ENCODE results near the gene LDLR. TPM values are rescaled to one million over a fixed set of nuclear protein-coding genes. Genes with fewer than 3 reads are reported as not detected.

LDLR gene
- polyA plus RNA-seq, 2 of the 4 experiments (the other 2 are of a cell fraction) = 29.2 to 55.8 TPM

DNA sequence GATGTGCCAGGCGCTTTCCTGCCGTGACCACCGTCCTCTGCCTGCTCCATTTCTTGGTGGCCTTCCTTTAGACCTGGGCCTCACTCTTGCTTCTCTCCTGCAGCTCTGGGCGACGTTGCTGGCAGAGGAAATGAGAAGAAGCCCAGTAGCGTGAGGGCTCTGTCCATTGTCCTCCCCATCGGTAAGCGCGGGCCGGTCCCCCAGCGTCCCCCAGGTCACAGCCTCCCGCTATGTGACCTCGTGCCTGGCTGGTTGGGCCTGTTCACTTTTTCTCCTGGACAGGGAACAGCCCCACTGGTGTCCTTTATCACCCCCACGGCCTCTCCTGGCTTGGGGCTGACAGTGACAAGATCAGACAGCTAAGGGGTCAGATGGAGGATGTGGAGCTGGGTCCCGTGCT is 38.6 kb downstream of the LDLR start:
- H3K9me3 ChIP-seq = no peaks in the 10 kb centered on the region
- no peak overlapping the region for H3K4me3 ChIP-seq
- TF ChIP-seq KDM1A (IDR thresholded peaks at IDR 0.05; ENCODE audit: low read depth) (no peak), HOXB5 (CRISPR knock-in tag; IDR thresholded peaks at IDR 0.05) (no peak), RAD21 (conservative IDR thresholded peaks at IDR 0.05 in 1 of 2, IDR thresholded peaks at IDR 0.05 in 1 of 2) (no peak), HOXB13 (CRISPR knock-in tag; IDR thresholded peaks at IDR 0.05; ENCODE audit: low read depth) (no peak), MAZ (IDR thresholded peaks at IDR 0.05; ENCODE audit: borderline replicate concordance, low read depth, low read length) (no peak), GATA3 (IDR thresholded peaks at IDR 0.05; ENCODE audit: borderline replicate concordance) (no peak), SREBF2 (IDR thresholded peaks at IDR 0.05) (no peak), FOSL2 (IDR thresholded peaks at IDR 0.05) (no peak), FOSL2 (CRISPR knock-in tag; IDR thresholded peaks at IDR 0.05) (no peak), JUNB (IDR thresholded peaks at IDR 0.05) (no peak), CHD4 (IDR thresholded peaks at IDR 0.05; ENCODE audit: borderline replicate concordance) (no peak), ZC3H11A (IDR thresholded peaks at IDR 0.05) (no peak)
- TF ChIP-seq, protein P1, sequence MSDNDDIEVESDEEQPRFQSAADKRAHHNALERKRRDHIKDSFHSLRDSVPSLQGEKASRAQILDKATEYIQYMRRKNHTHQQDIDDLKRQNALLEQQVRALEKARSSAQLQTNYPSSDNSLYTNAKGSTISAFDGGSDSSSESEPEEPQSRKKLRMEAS (IDR thresholded peaks at IDR 0.05) = no peak
- TF ChIP-seq, protein P2, sequence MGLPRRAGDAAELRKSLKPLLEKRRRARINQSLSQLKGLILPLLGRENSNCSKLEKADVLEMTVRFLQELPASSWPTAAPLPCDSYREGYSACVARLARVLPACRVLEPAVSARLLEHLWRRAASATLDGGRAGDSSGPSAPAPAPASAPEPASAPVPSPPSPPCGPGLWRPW (IDR thresholded peaks at IDR 0.05) = no peak
- TF ChIP-seq, protein P3, sequence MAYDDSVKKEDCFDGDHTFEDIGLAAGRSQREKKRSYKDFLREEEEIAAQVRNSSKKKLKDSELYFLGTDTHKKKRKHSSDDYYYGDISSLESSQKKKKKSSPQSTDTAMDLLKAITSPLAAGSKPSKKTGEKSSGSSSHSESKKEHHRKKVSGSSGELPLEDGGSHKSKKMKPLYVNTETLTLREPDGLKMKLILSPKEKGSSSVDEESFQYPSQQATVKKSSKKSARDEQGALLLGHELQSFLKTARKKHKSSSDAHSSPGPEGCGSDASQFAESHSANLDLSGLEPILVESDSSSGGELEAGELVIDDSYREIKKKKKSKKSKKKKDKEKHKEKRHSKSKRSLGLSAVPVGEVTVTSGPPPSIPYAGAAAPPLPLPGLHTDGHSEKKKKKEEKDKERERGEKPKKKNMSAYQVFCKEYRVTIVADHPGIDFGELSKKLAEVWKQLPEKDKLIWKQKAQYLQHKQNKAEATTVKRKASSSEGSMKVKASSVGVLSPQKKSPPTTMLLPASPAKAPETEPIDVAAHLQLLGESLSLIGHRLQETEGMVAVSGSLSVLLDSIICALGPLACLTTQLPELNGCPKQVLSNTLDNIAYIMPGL (CRISPR knock-in tag; IDR thresholded peaks at IDR 0.05; ENCODE audit: borderline replicate concordance) = no peak
- TF ChIP-seq, protein P4, sequence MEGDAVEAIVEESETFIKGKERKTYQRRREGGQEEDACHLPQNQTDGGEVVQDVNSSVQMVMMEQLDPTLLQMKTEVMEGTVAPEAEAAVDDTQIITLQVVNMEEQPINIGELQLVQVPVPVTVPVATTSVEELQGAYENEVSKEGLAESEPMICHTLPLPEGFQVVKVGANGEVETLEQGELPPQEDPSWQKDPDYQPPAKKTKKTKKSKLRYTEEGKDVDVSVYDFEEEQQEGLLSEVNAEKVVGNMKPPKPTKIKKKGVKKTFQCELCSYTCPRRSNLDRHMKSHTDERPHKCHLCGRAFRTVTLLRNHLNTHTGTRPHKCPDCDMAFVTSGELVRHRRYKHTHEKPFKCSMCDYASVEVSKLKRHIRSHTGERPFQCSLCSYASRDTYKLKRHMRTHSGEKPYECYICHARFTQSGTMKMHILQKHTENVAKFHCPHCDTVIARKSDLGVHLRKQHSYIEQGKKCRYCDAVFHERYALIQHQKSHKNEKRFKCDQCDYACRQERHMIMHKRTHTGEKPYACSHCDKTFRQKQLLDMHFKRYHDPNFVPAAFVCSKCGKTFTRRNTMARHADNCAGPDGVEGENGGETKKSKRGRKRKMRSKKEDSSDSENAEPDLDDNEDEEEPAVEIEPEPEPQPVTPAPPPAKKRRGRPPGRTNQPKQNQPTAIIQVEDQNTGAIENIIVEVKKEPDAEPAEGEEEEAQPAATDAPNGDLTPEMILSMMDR (IDR thresholded peaks at IDR 0.05) = no peak
- ChIA-PET POLR2A (no interaction called here), CTCF (interaction anchor here (1.2 to 5.0 kb wide), 4 partner anchors 9 to 191 kb away, joined by 3 to 31 read pairs (median 6); no protein-coding TSS in a partner anchor)
- ATAC-seq = no peak
- peaks cover 9% of the 10 kb centered on the region; the same call in 2 of the 3 replicates for H3K4me1 ChIP-seq
- DNase-seq (ENCODE audit: low read depth in 1 of 2, low spot score in 1 of 2) = no peak
- FAIRE-seq = no peak
- no peak overlapping the region for H3K4me2 ChIP-seq
- 85% methylated on average over 15 of the region's 15 CpGs for WGBS (ENCODE audit: missing lambda C conversion rate)
- no peak overlapping the region; a peak in 1 of 6 replicates for H3K27ac ChIP-seq

DNA sequence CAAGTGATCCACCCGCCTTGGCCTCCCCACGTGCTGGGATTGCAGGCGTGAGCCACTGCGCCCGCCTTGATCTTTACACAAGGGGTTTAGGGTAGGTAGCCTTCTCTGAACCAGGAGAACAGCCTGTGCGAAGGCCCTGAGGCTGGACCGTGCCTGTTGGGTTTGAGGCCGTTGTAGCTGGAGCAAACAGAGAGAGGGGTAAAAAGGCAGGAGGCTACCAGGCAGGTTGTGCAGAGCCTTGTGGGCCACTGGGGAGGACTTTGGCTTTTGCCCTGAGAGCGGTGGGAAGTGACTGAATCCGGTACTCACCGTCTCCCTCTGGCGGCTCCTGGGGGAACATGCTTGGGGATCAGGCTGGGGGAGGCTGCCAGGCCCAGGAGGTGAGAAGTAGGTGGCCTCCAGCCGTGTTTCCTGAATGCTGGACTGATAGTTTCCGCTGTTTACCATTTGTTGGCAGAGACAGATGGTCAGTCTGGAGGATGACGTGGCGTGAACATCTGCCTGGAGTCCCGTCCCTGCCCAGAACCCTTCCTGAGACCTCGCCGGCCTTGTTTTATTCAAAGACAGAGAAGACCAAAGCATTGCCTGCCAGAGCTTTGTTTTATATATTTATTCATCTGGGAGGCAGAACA is 41.7 kb downstream of the LDLR start:
- peak overlapping the region; percentile 46 to 70; a peak in 3 of 6 replicates for H3K27ac ChIP-seq
- FAIRE-seq = no peak

More for the DNA sequence above, 41.7 kb downstream of the LDLR start:
- WGBS (ENCODE audit: missing lambda C conversion rate) = 48% methylated on average over 18 of the region's 19 CpGs
- TF ChIP-seq POLR2A (IDR thresholded peaks at IDR 0.05; ENCODE audit: low read length) (no peak), EP300 (IDR thresholded peaks at IDR 0.05) (no peak), SREBF2 (IDR thresholded peaks at IDR 0.05) (no peak), RAD21 (conservative IDR thresholded peaks at IDR 0.05 in 1 of 2, IDR thresholded peaks at IDR 0.05 in 1 of 2) (peak; percentile 38 to 43; a peak in 4 of 5 replicates), EHF (CRISPR knock-in tag; IDR thresholded peaks at IDR 0.05) (no peak), HOXB5 (CRISPR knock-in tag; IDR thresholded peaks at IDR 0.05) (no peak), HOXA7 (CRISPR knock-in tag; IDR thresholded peaks at IDR 0.05) (no peak), FOSL2 (IDR thresholded peaks at IDR 0.05) (no peak), FOSL2 (CRISPR knock-in tag; IDR thresholded peaks at IDR 0.05) (no peak), SMC3 (IDR thresholded peaks at IDR 0.05) (peak; percentile 64), CEBPB (IDR thresholded peaks at IDR 0.05) (no peak)
- TF ChIP-seq, protein P1 (IDR thresholded peaks at IDR 0.05) = peak; percentile 33; the same call in 1 of the 2 replicates
- TF ChIP-seq, protein P5, sequence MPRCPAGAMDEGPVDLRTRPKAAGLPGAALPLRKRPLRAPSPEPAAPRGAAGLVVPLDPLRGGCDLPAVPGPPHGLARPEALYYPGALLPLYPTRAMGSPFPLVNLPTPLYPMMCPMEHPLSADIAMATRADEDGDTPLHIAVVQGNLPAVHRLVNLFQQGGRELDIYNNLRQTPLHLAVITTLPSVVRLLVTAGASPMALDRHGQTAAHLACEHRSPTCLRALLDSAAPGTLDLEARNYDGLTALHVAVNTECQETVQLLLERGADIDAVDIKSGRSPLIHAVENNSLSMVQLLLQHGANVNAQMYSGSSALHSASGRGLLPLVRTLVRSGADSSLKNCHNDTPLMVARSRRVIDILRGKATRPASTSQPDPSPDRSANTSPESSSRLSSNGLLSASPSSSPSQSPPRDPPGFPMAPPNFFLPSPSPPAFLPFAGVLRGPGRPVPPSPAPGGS (IDR thresholded peaks at IDR 0.05) = no peak
- TF ChIP-seq, protein P4 (IDR thresholded peaks at IDR 0.05) = peak; percentile 57
- TF ChIP-seq, protein P6, sequence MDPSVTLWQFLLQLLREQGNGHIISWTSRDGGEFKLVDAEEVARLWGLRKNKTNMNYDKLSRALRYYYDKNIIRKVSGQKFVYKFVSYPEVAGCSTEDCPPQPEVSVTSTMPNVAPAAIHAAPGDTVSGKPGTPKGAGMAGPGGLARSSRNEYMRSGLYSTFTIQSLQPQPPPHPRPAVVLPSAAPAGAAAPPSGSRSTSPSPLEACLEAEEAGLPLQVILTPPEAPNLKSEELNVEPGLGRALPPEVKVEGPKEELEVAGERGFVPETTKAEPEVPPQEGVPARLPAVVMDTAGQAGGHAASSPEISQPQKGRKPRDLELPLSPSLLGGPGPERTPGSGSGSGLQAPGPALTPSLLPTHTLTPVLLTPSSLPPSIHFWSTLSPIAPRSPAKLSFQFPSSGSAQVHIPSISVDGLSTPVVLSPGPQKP (IDR thresholded peaks at IDR 0.05; ENCODE audit: low read depth, low read length) = no peak
- no peak overlapping the region for H3K4me3 ChIP-seq
- peaks cover 9% of the 10 kb centered on the region; the same call in 2 of the 3 replicates for H3K4me1 ChIP-seq
- ChIA-PET POLR2A (no interaction called here), CTCF (interaction anchor here (0.6 to 2.5 kb wide), 13 partner anchors 8 to 195 kb away, joined by 3 to 13 read pairs (median 4); partner anchors contain the start of genes KANK2 and SPC24)
- peak; percentile 79 to 80 for DNase-seq (ENCODE audit: low read depth in 1 of 2, low spot score in 1 of 2)
- no peak overlapping the region for H3K4me2 ChIP-seq
- ATAC-seq = peak; percentile 75 to 78
- H3K9me3 ChIP-seq = no peaks in the 10 kb centered on the region
